ENCODE measurements around the gene IGIP.

DNA sequence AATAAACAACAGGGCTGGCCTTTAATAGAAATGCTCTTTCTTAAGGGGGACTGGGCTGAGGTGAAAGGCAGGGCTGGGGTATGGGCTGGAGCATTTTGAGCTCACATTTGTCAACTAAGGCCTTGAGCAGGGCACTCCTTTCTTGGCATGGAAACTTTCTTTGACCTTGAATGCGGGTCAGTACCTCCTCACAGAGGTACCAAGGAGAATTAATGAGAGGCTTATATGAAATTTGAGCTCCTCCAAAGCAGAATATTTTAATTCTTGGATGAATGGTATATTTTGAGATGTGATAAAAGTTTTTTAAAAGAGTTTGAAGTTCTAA lies 52.3 kb downstream of the IGIP start:
- TF ChIP-seq, protein P1, sequence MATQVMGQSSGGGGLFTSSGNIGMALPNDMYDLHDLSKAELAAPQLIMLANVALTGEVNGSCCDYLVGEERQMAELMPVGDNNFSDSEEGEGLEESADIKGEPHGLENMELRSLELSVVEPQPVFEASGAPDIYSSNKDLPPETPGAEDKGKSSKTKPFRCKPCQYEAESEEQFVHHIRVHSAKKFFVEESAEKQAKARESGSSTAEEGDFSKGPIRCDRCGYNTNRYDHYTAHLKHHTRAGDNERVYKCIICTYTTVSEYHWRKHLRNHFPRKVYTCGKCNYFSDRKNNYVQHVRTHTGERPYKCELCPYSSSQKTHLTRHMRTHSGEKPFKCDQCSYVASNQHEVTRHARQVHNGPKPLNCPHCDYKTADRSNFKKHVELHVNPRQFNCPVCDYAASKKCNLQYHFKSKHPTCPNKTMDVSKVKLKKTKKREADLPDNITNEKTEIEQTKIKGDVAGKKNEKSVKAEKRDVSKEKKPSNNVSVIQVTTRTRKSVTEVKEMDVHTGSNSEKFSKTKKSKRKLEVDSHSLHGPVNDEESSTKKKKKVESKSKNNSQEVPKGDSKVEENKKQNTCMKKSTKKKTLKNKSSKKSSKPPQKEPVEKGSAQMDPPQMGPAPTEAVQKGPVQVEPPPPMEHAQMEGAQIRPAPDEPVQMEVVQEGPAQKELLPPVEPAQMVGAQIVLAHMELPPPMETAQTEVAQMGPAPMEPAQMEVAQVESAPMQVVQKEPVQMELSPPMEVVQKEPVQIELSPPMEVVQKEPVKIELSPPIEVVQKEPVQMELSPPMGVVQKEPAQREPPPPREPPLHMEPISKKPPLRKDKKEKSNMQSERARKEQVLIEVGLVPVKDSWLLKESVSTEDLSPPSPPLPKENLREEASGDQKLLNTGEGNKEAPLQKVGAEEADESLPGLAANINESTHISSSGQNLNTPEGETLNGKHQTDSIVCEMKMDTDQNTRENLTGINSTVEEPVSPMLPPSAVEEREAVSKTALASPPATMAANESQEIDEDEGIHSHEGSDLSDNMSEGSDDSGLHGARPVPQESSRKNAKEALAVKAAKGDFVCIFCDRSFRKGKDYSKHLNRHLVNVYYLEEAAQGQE (IDR thresholded peaks at IDR 0.05; ENCODE audit: low read depth, low read length) = no peak
- TF ChIP-seq, protein P2, sequence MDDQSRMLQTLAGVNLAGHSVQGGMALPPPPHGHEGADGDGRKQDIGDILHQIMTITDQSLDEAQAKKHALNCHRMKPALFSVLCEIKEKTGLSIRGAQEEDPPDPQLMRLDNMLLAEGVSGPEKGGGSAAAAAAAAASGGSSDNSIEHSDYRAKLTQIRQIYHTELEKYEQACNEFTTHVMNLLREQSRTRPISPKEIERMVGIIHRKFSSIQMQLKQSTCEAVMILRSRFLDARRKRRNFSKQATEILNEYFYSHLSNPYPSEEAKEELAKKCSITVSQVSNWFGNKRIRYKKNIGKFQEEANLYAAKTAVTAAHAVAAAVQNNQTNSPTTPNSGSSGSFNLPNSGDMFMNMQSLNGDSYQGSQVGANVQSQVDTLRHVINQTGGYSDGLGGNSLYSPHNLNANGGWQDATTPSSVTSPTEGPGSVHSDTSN (IDR thresholded peaks at IDR 0.05) = no peak
- TF ChIP-seq YY1 (IDR thresholded peaks at IDR 0.05; ENCODE audit: low read depth) (no peak), POLR2AphosphoS5 (IDR thresholded peaks at IDR 0.05; ENCODE audit: low read depth, low read length) (no peak), GATA2 (CRISPR knock-in tag; IDR thresholded peaks at IDR 0.05) (no peak)
- TF ChIP-seq, protein P3, sequence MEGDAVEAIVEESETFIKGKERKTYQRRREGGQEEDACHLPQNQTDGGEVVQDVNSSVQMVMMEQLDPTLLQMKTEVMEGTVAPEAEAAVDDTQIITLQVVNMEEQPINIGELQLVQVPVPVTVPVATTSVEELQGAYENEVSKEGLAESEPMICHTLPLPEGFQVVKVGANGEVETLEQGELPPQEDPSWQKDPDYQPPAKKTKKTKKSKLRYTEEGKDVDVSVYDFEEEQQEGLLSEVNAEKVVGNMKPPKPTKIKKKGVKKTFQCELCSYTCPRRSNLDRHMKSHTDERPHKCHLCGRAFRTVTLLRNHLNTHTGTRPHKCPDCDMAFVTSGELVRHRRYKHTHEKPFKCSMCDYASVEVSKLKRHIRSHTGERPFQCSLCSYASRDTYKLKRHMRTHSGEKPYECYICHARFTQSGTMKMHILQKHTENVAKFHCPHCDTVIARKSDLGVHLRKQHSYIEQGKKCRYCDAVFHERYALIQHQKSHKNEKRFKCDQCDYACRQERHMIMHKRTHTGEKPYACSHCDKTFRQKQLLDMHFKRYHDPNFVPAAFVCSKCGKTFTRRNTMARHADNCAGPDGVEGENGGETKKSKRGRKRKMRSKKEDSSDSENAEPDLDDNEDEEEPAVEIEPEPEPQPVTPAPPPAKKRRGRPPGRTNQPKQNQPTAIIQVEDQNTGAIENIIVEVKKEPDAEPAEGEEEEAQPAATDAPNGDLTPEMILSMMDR (IDR thresholded peaks at IDR 0.05) = no peak
- TF ChIP-seq, protein P4, sequence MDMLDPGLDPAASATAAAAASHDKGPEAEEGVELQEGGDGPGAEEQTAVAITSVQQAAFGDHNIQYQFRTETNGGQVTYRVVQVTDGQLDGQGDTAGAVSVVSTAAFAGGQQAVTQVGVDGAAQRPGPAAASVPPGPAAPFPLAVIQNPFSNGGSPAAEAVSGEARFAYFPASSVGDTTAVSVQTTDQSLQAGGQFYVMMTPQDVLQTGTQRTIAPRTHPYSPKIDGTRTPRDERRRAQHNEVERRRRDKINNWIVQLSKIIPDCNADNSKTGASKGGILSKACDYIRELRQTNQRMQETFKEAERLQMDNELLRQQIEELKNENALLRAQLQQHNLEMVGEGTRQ (IDR thresholded peaks at IDR 0.05; ENCODE audit: borderline replicate concordance, low read depth, low read length) = no peak
- TF ChIP-seq, protein P5, sequence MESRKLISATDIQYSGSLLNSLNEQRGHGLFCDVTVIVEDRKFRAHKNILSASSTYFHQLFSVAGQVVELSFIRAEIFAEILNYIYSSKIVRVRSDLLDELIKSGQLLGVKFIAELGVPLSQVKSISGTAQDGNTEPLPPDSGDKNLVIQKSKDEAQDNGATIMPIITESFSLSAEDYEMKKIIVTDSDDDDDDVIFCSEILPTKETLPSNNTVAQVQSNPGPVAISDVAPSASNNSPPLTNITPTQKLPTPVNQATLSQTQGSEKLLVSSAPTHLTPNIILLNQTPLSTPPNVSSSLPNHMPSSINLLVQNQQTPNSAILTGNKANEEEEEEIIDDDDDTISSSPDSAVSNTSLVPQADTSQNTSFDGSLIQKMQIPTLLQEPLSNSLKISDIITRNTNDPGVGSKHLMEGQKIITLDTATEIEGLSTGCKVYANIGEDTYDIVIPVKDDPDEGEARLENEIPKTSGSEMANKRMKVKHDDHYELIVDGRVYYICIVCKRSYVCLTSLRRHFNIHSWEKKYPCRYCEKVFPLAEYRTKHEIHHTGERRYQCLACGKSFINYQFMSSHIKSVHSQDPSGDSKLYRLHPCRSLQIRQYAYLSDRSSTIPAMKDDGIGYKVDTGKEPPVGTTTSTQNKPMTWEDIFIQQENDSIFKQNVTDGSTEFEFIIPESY (IDR thresholded peaks at IDR 0.05; ENCODE audit: borderline replicate concordance, low read depth) = no peak
